DND-41 (cell line): ENCODE measurements around the gene RBM7.

Experiments
- ATAC-seq: fragments of 200-7000 bp; cut with Tn5 transposase; 3 replicates; pipeline ENCODE4 v1.9.1; 2021; ENCODE audit warnings: low read depth; ENCODE audit not compliant: insufficient read depth
- DNase-seq: peaks from one replicate; pipeline ENCODE4 v3.0.0-alpha.2; 2020
- H2AFZ ChIP-seq: 2 replicates; pipeline ENCODE4 v1.6.0; 2012; ENCODE audit warnings: low read depth, low read length
- H3K27ac ChIP-seq: 2 replicates; pipeline ENCODE4 v1.5.1; 2012; ENCODE audit warnings: low read length, inconsistent platforms
- H3K27me3 ChIP-seq: fragments of 200-600 bp; sonication (generic); 2 replicates; pipeline ENCODE4 v1.6.0; 2012; ENCODE audit warnings: low read length, mild to moderate bottlenecking, inconsistent platforms; ENCODE audit not compliant: insufficient read depth, poor library complexity
- H3K36me3 ChIP-seq: 2 replicates; pipeline ENCODE4 v1.5.1; 2012; ENCODE audit warnings: low read length, inconsistent platforms; ENCODE audit not compliant: insufficient read depth
- H3K4me1 ChIP-seq: 2 replicates; pipeline ENCODE4 v1.5.1; 2012; ENCODE audit warnings: mild to moderate bottlenecking, low read length; ENCODE audit not compliant: insufficient read depth
- H3K4me2 ChIP-seq: 2 replicates; pipeline ENCODE4 v1.6.0; 2012; ENCODE audit warnings: mild to moderate bottlenecking, moderate library complexity, low read length, inconsistent platforms; ENCODE audit not compliant: insufficient read depth
- H3K4me3 ChIP-seq, 2 experiments: fragments of 200-600 bp in 1 of 2; shearing (Covaris generic) in 1 of 2; 2 replicates each; pipeline ENCODE4 v1.5.1; 2012 to 2016; ENCODE audit warnings: inconsistent platforms in 2 of 2, low read length in 2 of 2, mild to moderate bottlenecking in 2 of 2, low read depth in 1 of 2, moderate library complexity in 1 of 2
- H3K79me2 ChIP-seq: 2 replicates; pipeline ENCODE4 v1.6.0; 2012; ENCODE audit warnings: low read length, inconsistent platforms; ENCODE audit not compliant: insufficient read depth
- H3K9ac ChIP-seq: 2 replicates; pipeline ENCODE4 v1.6.0; 2012; ENCODE audit warnings: low read depth, mild to moderate bottlenecking, inconsistent platforms, low read length, moderate library complexity
- H3K9me3 ChIP-seq: 2 replicates; pipeline ENCODE4 v1.5.1; 2012; ENCODE audit warnings: low read length, moderate library complexity, mild to moderate bottlenecking, inconsistent platforms; ENCODE audit not compliant: insufficient read depth, severe bottlenecking
- H4K20me1 ChIP-seq: 2 replicates; pipeline ENCODE4 v1.6.0; 2012; ENCODE audit warnings: low read length; ENCODE audit not compliant: insufficient read depth
- EZH2 ChIP-seq: IDR thresholded peaks from 3 replicates; pipeline ENCODE4 v1.6.1; 2012; ENCODE audit warnings: borderline replicate concordance, low read depth, mild to moderate bottlenecking, moderate library complexity, low read length, inconsistent platforms; ENCODE audit not compliant: severe bottlenecking
- TF ChIP-seq, protein P1 (sequence below): IDR thresholded peaks from 2 replicates; pipeline ENCODE4 v1.5.1; 2012; ENCODE audit warnings: borderline replicate concordance, low read length, moderate library complexity, mild to moderate bottlenecking; ENCODE audit not compliant: poor library complexity, severe bottlenecking; ENCODE audit errors: extremely low read depth

The RBM7 gene

DNA sequence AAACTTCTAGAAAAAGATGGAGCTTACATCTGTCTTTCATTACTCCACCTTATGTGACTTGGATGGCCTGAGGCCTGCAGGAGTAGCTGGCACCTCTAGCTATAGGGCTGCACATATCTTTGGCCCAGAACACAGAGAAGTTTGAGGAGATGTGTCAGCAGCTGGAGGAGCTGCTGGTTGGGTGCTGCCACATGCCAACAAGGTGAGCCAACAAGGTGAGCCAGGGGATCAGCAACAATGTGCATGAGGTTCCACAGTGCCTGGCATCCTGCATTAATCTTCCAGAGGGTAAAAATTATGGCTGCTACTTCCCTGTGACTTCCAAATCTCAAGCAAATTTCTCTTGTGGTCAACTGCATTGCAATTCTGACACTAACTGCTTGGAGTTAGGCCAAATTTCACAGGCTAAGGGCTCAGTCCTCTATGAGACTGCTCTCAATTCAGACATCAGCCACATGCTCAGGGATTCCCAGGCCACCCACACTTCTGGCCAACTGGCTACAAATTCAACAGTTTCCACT is 16.0 kb downstream of the RBM7 start:
- no peak overlapping the region for H3K4me3 ChIP-seq
- peaks cover 7% of the 10 kb centered on the region for H3K36me3 ChIP-seq
- no peak overlapping the region for H2AFZ ChIP-seq
- H3K9me3 ChIP-seq, result no peaks in the 10 kb centered on the region
- H3K79me2 ChIP-seq, result no peaks in the 10 kb centered on the region
- no peak overlapping the region for H3K27ac ChIP-seq
- no peak overlapping the region for H3K9ac ChIP-seq
- no peak for DNase-seq
- no peak for TF ChIP-seq EZH2
- TF ChIP-seq, protein P1, sequence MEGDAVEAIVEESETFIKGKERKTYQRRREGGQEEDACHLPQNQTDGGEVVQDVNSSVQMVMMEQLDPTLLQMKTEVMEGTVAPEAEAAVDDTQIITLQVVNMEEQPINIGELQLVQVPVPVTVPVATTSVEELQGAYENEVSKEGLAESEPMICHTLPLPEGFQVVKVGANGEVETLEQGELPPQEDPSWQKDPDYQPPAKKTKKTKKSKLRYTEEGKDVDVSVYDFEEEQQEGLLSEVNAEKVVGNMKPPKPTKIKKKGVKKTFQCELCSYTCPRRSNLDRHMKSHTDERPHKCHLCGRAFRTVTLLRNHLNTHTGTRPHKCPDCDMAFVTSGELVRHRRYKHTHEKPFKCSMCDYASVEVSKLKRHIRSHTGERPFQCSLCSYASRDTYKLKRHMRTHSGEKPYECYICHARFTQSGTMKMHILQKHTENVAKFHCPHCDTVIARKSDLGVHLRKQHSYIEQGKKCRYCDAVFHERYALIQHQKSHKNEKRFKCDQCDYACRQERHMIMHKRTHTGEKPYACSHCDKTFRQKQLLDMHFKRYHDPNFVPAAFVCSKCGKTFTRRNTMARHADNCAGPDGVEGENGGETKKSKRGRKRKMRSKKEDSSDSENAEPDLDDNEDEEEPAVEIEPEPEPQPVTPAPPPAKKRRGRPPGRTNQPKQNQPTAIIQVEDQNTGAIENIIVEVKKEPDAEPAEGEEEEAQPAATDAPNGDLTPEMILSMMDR, result no peak
- no peak for ATAC-seq
- no peaks in the 10 kb centered on the region for H3K27me3 ChIP-seq
- no peaks in the 10 kb centered on the region for H4K20me1 ChIP-seq
- no peaks in the 10 kb centered on the region for H3K4me1 ChIP-seq
- H3K4me2 ChIP-seq, result no peak overlapping the region

DNA sequence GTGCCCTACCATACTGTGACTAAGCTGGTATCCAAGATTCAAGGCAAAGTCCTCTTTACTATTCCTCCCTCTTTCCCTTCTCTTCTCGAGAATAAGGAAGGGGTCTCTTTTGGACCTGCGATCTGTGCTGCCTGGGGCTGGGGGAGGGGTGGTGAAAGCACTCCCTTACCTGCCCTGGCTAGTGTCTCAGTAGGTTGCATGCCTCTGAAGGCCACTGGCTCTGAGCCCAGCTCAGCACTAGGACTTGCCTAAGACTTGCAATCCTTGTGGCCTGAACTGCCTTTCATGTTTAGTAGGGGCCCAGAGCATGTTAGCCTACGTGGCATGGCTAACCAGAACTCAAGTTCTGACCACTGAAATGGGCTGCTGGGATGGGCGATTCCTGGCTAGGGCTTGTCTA is 25.8 kb downstream of the RBM7 start:
- Histone ChIP-seq H3K4me3 (no peak overlapping the region), H2AFZ (no peak overlapping the region), H3K9ac (no peak overlapping the region), H3K9me3 (no peaks in the 10 kb centered on the region), H4K20me1 (no peaks in the 10 kb centered on the region), H3K79me2 (no peaks in the 10 kb centered on the region), H3K36me3 (no peaks in the 10 kb centered on the region), H3K4me2 (no peak overlapping the region), H3K27ac (no peak overlapping the region), H3K4me1 (no peaks in the 10 kb centered on the region), H3K27me3 (no peaks in the 10 kb centered on the region)
- TF ChIP-seq, protein P1, result no peak
- TF ChIP-seq EZH2, result no peak
- DNase-seq (no peak), ATAC-seq (no peak)

GRCh38 chr11:114430290-114430689 is 29.8 kb downstream of the RBM7 start:
- DNase-seq (no peak), ATAC-seq (no peak)
- Histone ChIP-seq H3K9me3 (no peaks in the 10 kb centered on the region), H3K27me3 (no peaks in the 10 kb centered on the region), H3K4me1 (no peaks in the 10 kb centered on the region), H3K79me2 (no peaks in the 10 kb centered on the region), H3K4me3 (no peak overlapping the region), H3K4me2 (no peak overlapping the region), H3K9ac (no peak overlapping the region), H3K27ac (no peak overlapping the region), H4K20me1 (no peaks in the 10 kb centered on the region), H3K36me3 (no peaks in the 10 kb centered on the region), H2AFZ (no peak overlapping the region)
- no peak for TF ChIP-seq EZH2
- TF ChIP-seq, protein P1, result no peak

GRCh38 chr11:114432893-114433292 is 32.4 kb downstream of the RBM7 start:
- H3K27me3 ChIP-seq, result no peaks in the 10 kb centered on the region
- no peak for DNase-seq
- H3K9ac ChIP-seq, result no peak overlapping the region
- H3K79me2 ChIP-seq, result no peaks in the 10 kb centered on the region
- H2AFZ ChIP-seq, result no peak overlapping the region
- no peak overlapping the region for H3K27ac ChIP-seq
- no peaks in the 10 kb centered on the region for H3K4me1 ChIP-seq
- H3K4me2 ChIP-seq, result no peak overlapping the region
- TF ChIP-seq, protein P1, result no peak
- no peak for TF ChIP-seq EZH2
- H3K4me3 ChIP-seq, result no peak overlapping the region
- no peaks in the 10 kb centered on the region for H3K9me3 ChIP-seq
- no peaks in the 10 kb centered on the region for H4K20me1 ChIP-seq
- no peak for ATAC-seq
- no peaks in the 10 kb centered on the region for H3K36me3 ChIP-seq
